IMR-90 (cell line): ENCODE data around the gene ILK. TPM values are rescaled to one million over a fixed set of nuclear protein-coding genes. Genes with fewer than 3 reads are reported as not detected.

ENCODE experiments used
- ATAC-seq: fragments of 200-7000 bp; cut with Tn5 transposase; 2 replicates; pipeline ENCODE4 v1.9.1; 2020; ENCODE audit warnings: low read depth, mild to moderate bottlenecking, moderate library complexity
- BruUV-seq: library from RNA; stranded (reverse); fragments of 400-500 nt; replicated peaks from 2 replicates; lab custom pipeline; 2021; lab: Mats Ljungman, UMichigan
- CTCF ChIA-PET: fragments of 300-600 bp; formaldehyde crosslinking; extraction: SDS; loops from one replicate; lab custom pipeline; 2021; ENCODE audit warnings: antibody characterized with exemption; lab: Yijun Ruan, JAX
- POLR2A ChIA-PET: fragments of 300-600 bp; sonication (Branson Sonifier 250); formaldehyde crosslinking; loops from one replicate; lab custom pipeline; 2022; ENCODE audit warnings: antibody characterized with exemption; ENCODE audit not compliant: unreplicated experiment; lab: Charles Lee
- DNase-seq: peaks from one replicate; pipeline ENCODE4 v3.0.0; 2013
- H2AFZ ChIP-seq: replicated peaks from 2 replicates; pipeline ENCODE3; 2013; ENCODE audit warnings: low read length, mild to moderate bottlenecking; ENCODE audit not compliant: poor library complexity
- H2AK5ac ChIP-seq: 2 replicates; pipeline ENCODE4 v1.6.1; 2013; ENCODE audit warnings: low read depth, low read length, inconsistent platforms
- H2AK9ac ChIP-seq: replicated peaks from 2 replicates; pipeline ENCODE3; 2013; ENCODE audit warnings: mild to moderate bottlenecking, low read depth, low read length, moderate library complexity; ENCODE audit not compliant: poor library complexity
- H2BK120ac ChIP-seq: 2 replicates; pipeline ENCODE4 v1.6.1; 2013; ENCODE audit warnings: low read depth, low read length, inconsistent platforms
- H2BK15ac ChIP-seq: 3 replicates; pipeline ENCODE4 v1.6.1; 2013; ENCODE audit warnings: low read depth, low read length, inconsistent platforms
- H2BK20ac ChIP-seq: 2 replicates; pipeline ENCODE4 v1.6.1; 2013; ENCODE audit warnings: low read depth, mild to moderate bottlenecking, inconsistent platforms, low read length, moderate library complexity
- H2BK5ac ChIP-seq: 2 replicates; pipeline ENCODE4 v1.6.1; 2013; ENCODE audit warnings: mild to moderate bottlenecking, low read depth, low read length, inconsistent platforms; ENCODE audit not compliant: poor library complexity, severe bottlenecking
- H3K14ac ChIP-seq: replicated peaks from 2 replicates; pipeline ENCODE4 v1.6.1; 2013; ENCODE audit warnings: low read depth, low read length, inconsistent platforms
- H3K18ac ChIP-seq: 2 replicates; pipeline ENCODE4 v1.6.1; 2013; ENCODE audit warnings: low read depth, low read length, control low read depth
- H3K23ac ChIP-seq: 2 replicates; pipeline ENCODE4 v1.6.1; 2013; ENCODE audit warnings: low read depth, low read length, inconsistent platforms
- H3K27ac ChIP-seq: 2 replicates; pipeline ENCODE4 v1.5.1; 2013; ENCODE audit warnings: mild to moderate bottlenecking, control low read depth, low read length; ENCODE audit not compliant: insufficient read depth
- H3K27me3 ChIP-seq: 2 replicates; pipeline ENCODE4 v1.6.1; 2013; ENCODE audit warnings: low read length; ENCODE audit not compliant: control insufficient read depth, insufficient read depth
- H3K36me3 ChIP-seq: 2 replicates; pipeline ENCODE4 v1.6.1; 2013; ENCODE audit warnings: low read length, mixed read lengths; ENCODE audit not compliant: control insufficient read depth, insufficient read depth
- H3K4ac ChIP-seq: 2 replicates; pipeline ENCODE4 v1.6.1; 2013; ENCODE audit warnings: low read depth, low read length, inconsistent platforms
- H3K4me1 ChIP-seq: 2 replicates; pipeline ENCODE4 v1.6.1; 2013; ENCODE audit warnings: low read length, mixed read lengths; ENCODE audit not compliant: control insufficient read depth, insufficient read depth
- H3K4me2 ChIP-seq: 2 replicates; pipeline ENCODE4 v1.6.1; 2013; ENCODE audit warnings: low read depth, mild to moderate bottlenecking, control low read depth, low read length, moderate library complexity
- H3K4me3 ChIP-seq: 2 replicates; pipeline ENCODE4 v1.5.1; 2013; ENCODE audit warnings: low read depth, mild to moderate bottlenecking, control low read depth, low read length, moderate library complexity; ENCODE audit not compliant: insufficient read depth
- H3K56ac ChIP-seq: 2 replicates; pipeline ENCODE4 v1.6.1; 2013; ENCODE audit warnings: low read length, inconsistent platforms; ENCODE audit not compliant: insufficient read depth; ENCODE audit errors: extremely low read depth
- H3K79me1 ChIP-seq, 2 experiments: 2 replicates each; pipeline ENCODE4 v1.6.1; 2013; ENCODE audit warnings: low read length in 2 of 2, inconsistent platforms in 1 of 2, low read depth in 1 of 2
- H3K9ac ChIP-seq: 2 replicates; pipeline ENCODE4 v1.6.1; 2013; ENCODE audit warnings: low read depth, low read length, control low read depth
- H3K9me1 ChIP-seq: 2 replicates; pipeline ENCODE4 v1.6.1; 2013; ENCODE audit warnings: low read length, inconsistent platforms; ENCODE audit not compliant: insufficient read depth
- H3K9me3 ChIP-seq: 2 replicates; pipeline ENCODE4 v1.6.1; 2013; ENCODE audit warnings: low read length; ENCODE audit not compliant: control insufficient read depth, insufficient read depth
- H4K20me1 ChIP-seq: 2 replicates; pipeline ENCODE4 v1.6.1; 2013; ENCODE audit warnings: low read length, inconsistent platforms; ENCODE audit not compliant: insufficient read depth
- H4K5ac ChIP-seq: 2 replicates; pipeline ENCODE4 v1.6.1; 2013; ENCODE audit warnings: mild to moderate bottlenecking, low read depth, low read length, control low read depth
- H4K8ac ChIP-seq, 2 experiments: 2 replicates each; pipeline ENCODE4 v1.6.1; 2013; ENCODE audit warnings: low read depth in 2 of 2, low read length in 2 of 2, control low read depth in 1 of 2, inconsistent platforms in 1 of 2
- H4K91ac ChIP-seq: 2 replicates; pipeline ENCODE4 v1.6.1; 2013; ENCODE audit warnings: low read depth, low read length, inconsistent platforms; ENCODE audit not compliant: insufficient read depth
- CEBPB ChIP-seq: IDR thresholded peaks from 2 replicates; pipeline ENCODE4 v1.6.1; 2012; ENCODE audit warnings: low read depth, low read length, improper control_type of control experiment
- CHD1 ChIP-seq: IDR thresholded peaks from 2 replicates; pipeline ENCODE4 v1.6.1; 2012; ENCODE audit warnings: low read depth, low read length, improper control_type of control experiment
- FOS ChIP-seq: fragments of 150-350 bp; IDR thresholded peaks from 2 replicates; pipeline ENCODE4 v1.6.1; 2016; ENCODE audit warnings: low read depth, low read length
- MAFK ChIP-seq: IDR thresholded peaks from 2 replicates; pipeline ENCODE4 v1.6.1; 2012; ENCODE audit warnings: low read depth, low read length, improper control_type of control experiment
- MAZ ChIP-seq: IDR thresholded peaks from 2 replicates; pipeline ENCODE4 v1.6.1; 2012; ENCODE audit warnings: low read depth, mild to moderate bottlenecking, low read length, improper control_type of control experiment, moderate library complexity, borderline replicate concordance
- MXI1 ChIP-seq: IDR thresholded peaks from 2 replicates; pipeline ENCODE4 v1.6.1; 2012; ENCODE audit warnings: low read depth, mild to moderate bottlenecking, low read length, moderate library complexity, borderline replicate concordance
- NFE2L2 ChIP-seq: fragments of 150-350 bp; IDR thresholded peaks from 2 replicates; pipeline ENCODE4 v1.6.1; 2016; ENCODE audit warnings: low read depth, mild to moderate bottlenecking, low read length
- POLR2A ChIP-seq: IDR thresholded peaks from 2 replicates; pipeline ENCODE4 v1.6.1; 2012; ENCODE audit warnings: mild to moderate bottlenecking, low read depth, low read length
- RCOR1 ChIP-seq: IDR thresholded peaks from 2 replicates; pipeline ENCODE4 v1.6.1; 2012; ENCODE audit warnings: mild to moderate bottlenecking, low read length, improper control_type of control experiment; ENCODE audit not compliant: insufficient replicate concordance
- RFX5 ChIP-seq: IDR thresholded peaks from 2 replicates; pipeline ENCODE4 v1.8.0; 2012; ENCODE audit warnings: low read depth, mild to moderate bottlenecking, low read length, moderate library complexity
- SMC3 ChIP-seq: fragments of 150-350 bp; IDR thresholded peaks from 2 replicates; pipeline ENCODE4 v1.6.1; 2016; ENCODE audit warnings: low read depth, mild to moderate bottlenecking, antibody characterized with exemption, low read length, moderate library complexity
- WGBS, 2 experiments: methylation state at CpG; one replicate each; pipeline versions ENCODE4 v1.1.5 to v1.1.7; 2013; ENCODE audit warnings: missing lambda C conversion rate in 2 of 2; ENCODE audit not compliant: insufficient read length in 1 of 2; ENCODE audit errors: extremely low coverage in 2 of 2; 5-methylcytosine and 5-hydroxymethylcytosine counted together
- dilution Hi-C: fragments of 300-500 bp; cut with HindIII; formaldehyde crosslinking; loops from one replicate; pipeline ENCODE4 v1.14.3; 2018; ENCODE audit warnings: low sequenced_read_pairs; ENCODE audit not compliant: unreplicated experiment
- in situ Hi-C: fragments of 300-500 bp; cut with MboI; formaldehyde crosslinking; loops from 3 replicates; pipeline ENCODE4 v1.14.3; 2019; ENCODE audit warnings: low sequenced_read_pairs, inconsistent platforms, mixed read lengths
- intact Hi-C: fragments of 100-400 bp; cut with micrococcal nuclease; formaldehyde crosslinking; loops from 2 replicates; pipeline ENCODE4 v1.10.0; 2022
- polyA plus RNA-seq, 3 experiments: library from polyadenylated mRNA; depleted of rRNA; stranded (reverse); fragments of >200 nt; gene quantifications; 2 replicates each; pipeline ENCODE4 v1.2.3, GENCODE V29; 2012; ENCODE audit warnings: low replicate concordance in 1 of 3
- total RNA-seq: library from RNA; depleted of rRNA; stranded (reverse); fragments of >200 nt; gene quantifications from 2 replicates; pipeline ENCODE4 v1.2.3, GENCODE V29; 2012
- TF ChIP-seq, protein P1 (sequence below): fragments of 150-350 bp; IDR thresholded peaks from 2 replicates; pipeline ENCODE4 v1.6.1; 2017; ENCODE audit warnings: mild to moderate bottlenecking, antibody characterized with exemption, low read length, low read depth
- TF ChIP-seq, protein P2 (sequence below): fragments of 150-350 bp; IDR thresholded peaks from 2 replicates; pipeline ENCODE4 v1.6.1; 2016; ENCODE audit warnings: low read depth, mild to moderate bottlenecking, low read length, moderate library complexity, borderline replicate concordance

ILK gene
- total and polyA plus RNA-seq, 2 of the 4 experiments (the other 2 are of a cell fraction) = 339 to 389 TPM

DNA sequence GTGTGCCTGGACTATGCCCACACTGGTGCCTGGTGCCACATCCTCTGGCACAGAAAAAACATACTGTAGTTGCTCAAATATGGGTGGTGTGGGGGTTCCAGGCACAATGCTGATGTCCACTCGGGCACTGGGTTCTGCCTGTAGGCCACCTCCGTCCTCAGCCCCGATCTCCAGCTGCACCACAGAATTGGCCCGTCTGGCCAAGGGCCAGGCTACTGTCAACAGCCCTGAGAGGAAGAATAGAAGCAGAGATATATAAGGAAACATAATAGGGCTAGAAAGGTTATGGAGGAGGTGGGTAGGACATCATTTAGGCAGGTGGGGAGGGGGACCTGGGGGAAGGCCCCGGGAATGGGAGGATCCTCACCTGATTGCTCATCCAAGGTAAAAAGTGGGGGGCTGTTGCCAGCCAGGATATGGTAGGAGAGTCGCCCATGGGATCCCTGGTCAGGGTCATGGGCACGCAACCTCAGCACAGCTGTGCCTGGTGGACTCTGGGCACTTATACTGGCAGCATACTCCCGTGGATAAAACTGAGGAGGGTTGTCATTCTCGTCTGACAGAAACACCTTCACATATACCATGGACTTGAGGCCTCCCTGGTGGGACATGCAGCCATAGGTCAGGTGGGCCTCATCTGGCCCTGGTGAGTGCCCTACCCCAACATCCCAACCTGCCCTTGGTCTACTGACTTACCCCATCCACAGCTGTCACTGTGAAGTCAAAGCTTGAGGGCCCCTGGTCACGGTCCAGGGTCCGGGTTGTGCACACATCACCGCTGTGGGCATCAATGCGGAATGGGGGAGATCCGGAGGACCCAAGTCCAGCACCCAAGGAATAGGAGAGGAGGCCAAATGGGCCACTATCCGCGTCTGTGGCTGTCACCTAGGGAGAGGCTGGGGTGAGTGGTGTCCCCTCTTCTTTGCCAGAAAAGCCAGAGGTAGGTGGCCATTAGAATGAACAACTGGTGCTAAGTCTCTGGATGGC, 30.1 kb downstream of the ILK start (continued):
- TF ChIP-seq CHD1 (no peak), NFE2L2 (no peak)

DNA sequence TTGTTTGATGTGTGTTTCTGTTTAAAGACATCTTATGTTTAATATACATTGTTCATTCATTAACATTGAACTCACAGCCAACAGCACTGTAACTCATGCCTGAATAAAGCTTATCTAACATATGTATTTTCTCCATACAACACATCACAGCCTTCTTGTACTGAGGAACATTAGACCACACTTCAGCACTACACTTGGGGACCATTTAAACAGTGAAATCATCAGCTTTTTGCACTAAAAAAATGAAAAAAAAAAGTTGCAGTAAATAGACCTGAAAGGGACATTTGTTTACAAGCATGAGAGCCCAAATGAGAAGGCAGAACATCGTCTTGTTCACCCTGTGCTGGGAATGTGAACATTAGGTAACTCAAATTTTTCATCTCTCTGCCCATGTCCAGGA, 31.0 kb downstream of the ILK start:
- Histone ChIP-seq H3K79me1 (no peaks in the 10 kb centered on the region), H3K18ac (no peak overlapping the region), H3K27me3 (no peaks in the 10 kb centered on the region), H3K4me3 (no peak overlapping the region), H3K27ac (no peak overlapping the region), H2BK120ac (no peak overlapping the region), H2AFZ (no peak overlapping the region), H2BK15ac (no peak overlapping the region), H3K14ac (no peak overlapping the region), H4K20me1 (peaks cover 4% of the 10 kb centered on the region; the same call in 1 of the 2 replicates), H2AK5ac (no peak overlapping the region), H4K8ac (no peak overlapping the region), H2BK5ac (no peak overlapping the region), H2AK9ac (no peak overlapping the region), H3K36me3 (peaks cover 41% of the 10 kb centered on the region), H3K4ac (no peak overlapping the region), H3K9ac (no peak overlapping the region), H3K9me3 (no peaks in the 10 kb centered on the region), H4K5ac (no peak overlapping the region), H2BK20ac (no peak overlapping the region), H3K4me2 (no peak overlapping the region), H3K9me1 (no peaks in the 10 kb centered on the region; the same call in 1 of the 2 replicates), H3K4me1 (peaks cover 10% of the 10 kb centered on the region), H3K56ac (no peak overlapping the region), H3K23ac (no peak overlapping the region), H4K91ac (no peak overlapping the region)
- no peak for ATAC-seq
- intact Hi-C loops (no loop called here), in situ Hi-C loops (no loop called here), dilution Hi-C loops (no loop called here)
- no peak for TF ChIP-seq MAZ
- TF ChIP-seq RCOR1 = no peak
- TF ChIP-seq, protein P1, sequence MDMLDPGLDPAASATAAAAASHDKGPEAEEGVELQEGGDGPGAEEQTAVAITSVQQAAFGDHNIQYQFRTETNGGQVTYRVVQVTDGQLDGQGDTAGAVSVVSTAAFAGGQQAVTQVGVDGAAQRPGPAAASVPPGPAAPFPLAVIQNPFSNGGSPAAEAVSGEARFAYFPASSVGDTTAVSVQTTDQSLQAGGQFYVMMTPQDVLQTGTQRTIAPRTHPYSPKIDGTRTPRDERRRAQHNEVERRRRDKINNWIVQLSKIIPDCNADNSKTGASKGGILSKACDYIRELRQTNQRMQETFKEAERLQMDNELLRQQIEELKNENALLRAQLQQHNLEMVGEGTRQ = no peak
- no peak for TF ChIP-seq CEBPB
- TF ChIP-seq MAFK = no peak
- TF ChIP-seq FOS = no peak
- no peak for TF ChIP-seq NFE2L2
- TF ChIP-seq, protein P2, sequence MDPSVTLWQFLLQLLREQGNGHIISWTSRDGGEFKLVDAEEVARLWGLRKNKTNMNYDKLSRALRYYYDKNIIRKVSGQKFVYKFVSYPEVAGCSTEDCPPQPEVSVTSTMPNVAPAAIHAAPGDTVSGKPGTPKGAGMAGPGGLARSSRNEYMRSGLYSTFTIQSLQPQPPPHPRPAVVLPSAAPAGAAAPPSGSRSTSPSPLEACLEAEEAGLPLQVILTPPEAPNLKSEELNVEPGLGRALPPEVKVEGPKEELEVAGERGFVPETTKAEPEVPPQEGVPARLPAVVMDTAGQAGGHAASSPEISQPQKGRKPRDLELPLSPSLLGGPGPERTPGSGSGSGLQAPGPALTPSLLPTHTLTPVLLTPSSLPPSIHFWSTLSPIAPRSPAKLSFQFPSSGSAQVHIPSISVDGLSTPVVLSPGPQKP = no peak
- TF ChIP-seq RFX5 = no peak
- no peak for TF ChIP-seq MXI1
- TF ChIP-seq SMC3 = no peak
- no peak for TF ChIP-seq POLR2A
- no peak for TF ChIP-seq CHD1
- ChIA-PET CTCF (interaction anchor here (1.5 kb wide), 1 partner anchor 48 kb away, joined by 3 read pairs; the partner anchor contains the start of gene MRPL17), POLR2A (interaction anchor here (1.0 kb wide), 1 partner anchor 27 kb away, joined by 4 read pairs; no protein-coding TSS in a partner anchor)
- no peak for DNase-seq
- BruUV-seq = no TSS peak
- no CpG with 5 or more reads among the region's 1 CpG for WGBS, 2 experiments
